Tibial artery (tissue), 4 donors: ENCODE results near the gene AGK.
A peak's percentile ranks its signal among the peaks of the same experiment; 100 is the strongest.

Experiments
- DNase-seq, 2 donors: peaks; one replicate each; pipeline ENCODE4 v3.0.0-alpha.2; 2019
- H3K27ac ChIP-seq, 2 donors: fragments of 200-600 bp; sonication (generic) in 1 of 2; 1 replicate in 1 of 2; 2 replicates in 1 of 2; pipeline ENCODE4 v1.5.1; 2018 to 2019; ENCODE audit warnings: mild to moderate bottlenecking in 1 of 2
- H3K27me3 ChIP-seq, 2 donors: fragments of 200-600 bp; sonication (generic) in 1 of 2; one replicate each; pipeline versions ENCODE4 v1.5.1 to v1.6.0; 2016 to 2019
- H3K36me3 ChIP-seq, 3 donors: fragments of 200-600 bp; sonication (generic) in 2 of 3; one replicate each; pipeline ENCODE4 v1.5.1; 2016 to 2019; ENCODE audit warnings: mild to moderate bottlenecking in 2 of 3
- H3K4me1 ChIP-seq, 4 donors: fragments of 200-600 bp; sonication (generic) in 2 of 4; 1 replicate in 3 of 4; 2 replicates in 1 of 4; pipeline ENCODE4 v1.5.1; 2016 to 2019
- H3K4me3 ChIP-seq, 2 donors: fragments of 200-600 bp; sonication (generic) in 1 of 2; 1 replicate in 1 of 2; 2 replicates in 1 of 2; pipeline ENCODE4 v1.5.1; 2018 to 2019; ENCODE audit warnings: mild to moderate bottlenecking in 2 of 2
- H3K9me3 ChIP-seq, 3 donors: fragments of 200-600 bp; sonication (generic) in 1 of 3; one replicate each; pipeline ENCODE4 v1.5.1; 2016 to 2019
- intact Hi-C: fragments of 100-400 bp; cut with DNase I; formaldehyde crosslinking; loops from one replicate; pipeline ENCODE4 v1.15.0; 2023; ENCODE audit warnings: low total_unique reads
- TF ChIP-seq, protein P1 (sequence below), 2 experiments: fragments of 200-600 bp in 1 of 2; fragments of 450-650 bp in 1 of 2; IDR thresholded peaks; one replicate each; pipeline ENCODE4 v1.5.1; 2017 to 2019; ENCODE audit warnings: antibody characterized with exemption in 2 of 2, mild to moderate bottlenecking in 1 of 2, moderate library complexity in 1 of 2

AGK gene

DNA sequence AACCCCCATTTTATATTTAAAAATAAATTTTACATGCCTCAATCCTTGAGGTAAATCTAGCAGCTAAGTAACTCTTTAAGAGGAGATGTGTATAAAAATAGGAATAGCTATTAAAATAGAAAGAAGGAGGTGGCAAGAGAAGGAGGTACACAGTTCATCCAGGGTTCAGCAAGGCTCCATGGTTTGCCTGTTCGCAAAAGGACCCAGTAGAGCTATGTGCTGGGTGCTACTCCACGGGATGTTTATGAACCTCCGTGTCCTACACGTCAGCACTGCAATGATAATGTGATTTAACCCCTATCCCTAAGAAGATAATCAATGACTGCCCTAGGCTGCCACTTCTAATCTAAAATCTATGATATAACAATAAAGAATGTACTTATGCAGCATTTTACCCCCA is 151.7 kb downstream of the AGK start:
- TF ChIP-seq, protein P1, sequence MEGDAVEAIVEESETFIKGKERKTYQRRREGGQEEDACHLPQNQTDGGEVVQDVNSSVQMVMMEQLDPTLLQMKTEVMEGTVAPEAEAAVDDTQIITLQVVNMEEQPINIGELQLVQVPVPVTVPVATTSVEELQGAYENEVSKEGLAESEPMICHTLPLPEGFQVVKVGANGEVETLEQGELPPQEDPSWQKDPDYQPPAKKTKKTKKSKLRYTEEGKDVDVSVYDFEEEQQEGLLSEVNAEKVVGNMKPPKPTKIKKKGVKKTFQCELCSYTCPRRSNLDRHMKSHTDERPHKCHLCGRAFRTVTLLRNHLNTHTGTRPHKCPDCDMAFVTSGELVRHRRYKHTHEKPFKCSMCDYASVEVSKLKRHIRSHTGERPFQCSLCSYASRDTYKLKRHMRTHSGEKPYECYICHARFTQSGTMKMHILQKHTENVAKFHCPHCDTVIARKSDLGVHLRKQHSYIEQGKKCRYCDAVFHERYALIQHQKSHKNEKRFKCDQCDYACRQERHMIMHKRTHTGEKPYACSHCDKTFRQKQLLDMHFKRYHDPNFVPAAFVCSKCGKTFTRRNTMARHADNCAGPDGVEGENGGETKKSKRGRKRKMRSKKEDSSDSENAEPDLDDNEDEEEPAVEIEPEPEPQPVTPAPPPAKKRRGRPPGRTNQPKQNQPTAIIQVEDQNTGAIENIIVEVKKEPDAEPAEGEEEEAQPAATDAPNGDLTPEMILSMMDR (IDR thresholded peaks at IDR 0.05) = no peak
- Histone ChIP-seq H3K4me3 (peak overlapping the region; percentile 80 to 87), H3K27ac (peak overlapping the region in 1 of 2 donors; percentile 76), H3K9me3 (no peaks in the 10 kb centered on the region), H3K36me3 (no peaks in the 10 kb centered on the region), H3K27me3 (no peaks in the 10 kb centered on the region), H3K4me1 (peaks cover 0 to 32% (median 21%) of the 10 kb centered on the region in 4 donors)
- intact Hi-C loops = no loop called here
- DNase-seq = no peak

- no peaks in the 10 kb centered on the region for H3K27me3 ChIP-seq
- H3K9me3 ChIP-seq = no peaks in the 10 kb centered on the region
- H3K4me3 ChIP-seq = no peak overlapping the region
- H3K4me1 ChIP-seq = peaks cover 0 to 31% (median 17%) of the 10 kb centered on the region in 4 donors
- TF ChIP-seq, protein P1 (IDR thresholded peaks at IDR 0.05) = no peak
- DNase-seq = no peak
- H3K27ac ChIP-seq = no peak overlapping the region
- H3K36me3 ChIP-seq = no peaks in the 10 kb centered on the region
- intact Hi-C loops = no loop called here
Observed at GRCh38 chr7:141704112-141704511, 152.9 kb downstream of the AGK start.

DNA sequence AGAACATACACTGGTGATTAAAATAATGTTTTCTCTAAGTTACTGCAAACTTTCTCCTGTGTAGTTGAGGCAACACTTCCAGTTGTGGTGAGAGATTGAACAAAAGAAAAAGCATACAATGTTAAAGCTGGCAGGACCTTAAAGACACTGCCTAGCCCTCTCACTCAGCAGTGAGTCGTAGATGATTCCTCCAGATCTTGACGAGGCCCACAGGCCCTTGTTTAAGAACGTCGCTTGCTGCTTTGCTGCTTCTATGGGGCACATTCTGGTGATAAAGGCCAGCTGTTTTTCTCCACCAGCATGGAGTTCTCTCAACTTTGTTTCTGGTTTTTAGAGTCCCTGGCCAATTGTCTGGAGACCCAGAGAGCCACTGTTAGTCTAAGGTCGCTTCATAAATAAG is 153.5 kb downstream of the AGK start:
- intact Hi-C loops = no loop called here
- no peak overlapping the region for H3K27ac ChIP-seq
- H3K36me3 ChIP-seq = no peaks in the 10 kb centered on the region
- no peak overlapping the region for H3K4me3 ChIP-seq
- TF ChIP-seq, protein P1 (IDR thresholded peaks at IDR 0.05) = no peak
- DNase-seq = no peak
- no peaks in the 10 kb centered on the region for H3K27me3 ChIP-seq
- peaks cover 0 to 28% (median 14%) of the 10 kb centered on the region in 4 donors for H3K4me1 ChIP-seq
- no peaks in the 10 kb centered on the region for H3K9me3 ChIP-seq
